Stimulated activated CD4-positive, alpha-beta T cell treated with anti-CD3 and anti-CD28 coated beads, Interleukin-4, amount 100 ng/mL, for 1 hour (primary cell): ENCODE data around the gene PLEKHG2.

Experiments used
- DNase-seq: peaks from one replicate; pipeline ENCODE4 v3.0.0-alpha.2; 2020

The PLEKHG2 gene

GRCh38 chr19:39405958-39406655 lies 6.4 kb upstream of the PLEKHG2 start:
- DNase-seq: peak; percentile 88

DNA sequence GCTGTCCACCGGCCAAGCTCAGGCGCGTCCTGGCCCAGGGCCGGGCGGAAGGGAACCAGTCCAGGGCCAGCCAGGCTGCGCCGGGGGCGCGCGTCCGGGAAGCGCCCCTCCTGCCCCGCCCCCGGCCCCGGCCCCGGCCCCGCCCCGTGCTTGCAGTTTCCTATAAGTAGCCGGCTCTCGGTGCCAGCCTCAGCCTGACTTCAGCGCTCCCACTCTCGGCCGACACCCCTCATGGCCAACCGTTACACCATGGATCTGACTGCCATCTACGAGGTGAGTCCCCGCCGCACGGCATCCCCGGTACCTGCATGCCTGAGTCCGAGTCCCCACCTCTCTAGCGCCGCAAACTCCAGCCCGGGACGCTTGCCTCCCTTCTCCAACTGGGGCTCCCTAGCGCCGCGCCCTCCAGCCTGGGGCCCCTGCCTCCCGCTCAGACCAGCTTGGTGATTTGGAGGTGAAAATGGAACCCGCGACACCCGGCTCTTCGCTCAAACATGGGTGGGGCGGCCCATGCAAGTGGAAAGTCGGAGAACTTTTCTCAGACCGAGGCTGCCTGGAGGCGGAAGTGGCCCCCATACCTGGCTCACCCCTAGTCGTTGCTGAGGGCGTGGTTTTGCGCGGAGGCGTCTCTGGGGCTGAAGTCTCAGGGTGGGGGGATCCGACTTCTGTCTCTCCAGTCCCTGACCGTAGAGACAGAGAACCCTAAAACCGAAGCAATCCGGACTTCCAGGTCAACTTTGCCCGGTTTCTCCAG lies 5.6 kb upstream of the PLEKHG2 start, which contains the start of gene ZFP36:
Gene ZFP36, plus strand, starts transcription at position 192 of the 754 bp plus-strand sequence. Its CDS starts 58 bp downstream, at position 250.
- peak; percentile 84 for DNase-seq

- DNase-seq: no peak
Observed at GRCh38 chr19:39407410-39407659, 5.1 kb upstream of the PLEKHG2 start.

GRCh38 chr19:39407660-39408391 lies 4.6 kb upstream of the PLEKHG2 start:
- peak; percentile 57 for DNase-seq

DNA sequence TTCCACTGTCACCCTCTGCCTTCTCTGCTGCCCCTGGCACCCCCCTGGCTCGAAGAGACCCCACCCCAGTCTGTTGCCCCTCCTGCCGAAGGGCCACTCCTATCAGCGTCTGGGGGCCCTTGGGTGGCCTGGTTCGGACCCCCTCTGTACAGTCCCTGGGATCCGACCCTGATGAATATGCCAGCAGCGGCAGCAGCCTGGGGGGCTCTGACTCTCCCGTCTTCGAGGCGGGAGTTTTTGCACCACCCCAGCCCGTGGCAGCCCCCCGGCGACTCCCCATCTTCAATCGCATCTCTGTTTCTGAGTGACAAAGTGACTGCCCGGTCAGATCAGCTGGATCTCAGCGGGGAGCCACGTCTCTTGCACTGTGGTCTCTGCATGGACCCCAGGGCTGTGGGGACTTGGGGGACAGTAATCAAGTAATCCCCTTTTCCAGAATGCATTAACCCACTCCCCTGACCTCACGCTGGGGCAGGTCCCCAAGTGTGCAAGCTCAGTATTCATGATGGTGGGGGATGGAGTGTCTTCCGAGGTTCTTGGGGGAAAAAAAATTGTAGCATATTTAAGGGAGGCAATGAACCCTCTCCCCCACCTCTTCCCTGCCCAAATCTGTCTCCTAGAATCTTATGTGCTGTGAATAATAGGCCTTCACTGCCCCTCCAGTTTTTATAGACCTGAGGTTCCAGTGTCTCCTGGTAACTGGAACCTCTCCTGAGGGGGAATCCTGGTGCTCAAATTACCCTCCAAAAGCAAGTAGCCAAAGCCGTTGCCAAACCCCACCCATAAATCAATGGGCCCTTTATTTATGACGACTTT lies 3.9 kb upstream of the PLEKHG2 start:
- no peak for DNase-seq

DNA sequence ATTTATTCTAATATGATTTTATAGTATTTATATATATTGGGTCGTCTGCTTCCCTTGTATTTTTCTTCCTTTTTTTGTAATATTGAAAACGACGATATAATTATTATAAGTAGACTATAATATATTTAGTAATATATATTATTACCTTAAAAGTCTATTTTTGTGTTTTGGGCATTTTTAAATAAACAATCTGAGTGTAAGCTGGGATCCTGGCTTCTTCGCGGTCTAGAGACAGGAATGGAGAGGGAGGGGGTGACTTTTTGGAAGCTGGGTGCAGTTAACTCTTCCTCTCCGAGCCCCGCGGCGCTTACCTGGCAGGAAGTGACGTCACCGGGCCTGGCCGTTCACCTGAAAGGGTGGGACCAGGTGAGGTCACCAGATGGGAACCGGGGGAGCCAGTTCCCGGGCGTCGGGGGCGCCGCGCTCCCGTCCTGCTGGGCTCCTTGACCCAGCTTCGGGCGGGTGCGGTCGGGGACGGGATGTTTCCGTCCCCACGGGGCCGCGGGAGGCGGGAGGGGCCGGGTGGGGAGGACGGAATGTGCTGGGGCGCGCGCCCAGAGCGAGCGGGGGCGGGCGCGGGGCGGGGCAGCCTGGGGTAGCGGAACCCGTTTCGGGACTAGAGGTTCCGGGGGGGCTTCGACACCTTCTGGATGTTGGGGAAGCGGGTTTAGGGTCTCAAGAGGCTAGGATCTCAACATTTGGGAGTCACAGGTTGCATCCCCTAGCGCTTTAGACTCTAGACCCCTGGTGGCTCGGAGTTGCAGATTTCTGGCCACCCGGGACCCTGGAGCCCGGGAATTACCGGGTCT lies 3.1 kb upstream of the PLEKHG2 start:
- DNase-seq: peak; percentile 76

GRCh38 chr19:39410017-39410830 lies 2.2 kb upstream of the PLEKHG2 start:
- DNase-seq: peak; percentile 64

GRCh38 chr19:39410831-39411080 lies 1.7 kb upstream of the PLEKHG2 start:
- no peak for DNase-seq

- no peak for DNase-seq
Observed at GRCh38 chr19:39411081-39411831, 1.2 kb upstream of the PLEKHG2 start.

DNA sequence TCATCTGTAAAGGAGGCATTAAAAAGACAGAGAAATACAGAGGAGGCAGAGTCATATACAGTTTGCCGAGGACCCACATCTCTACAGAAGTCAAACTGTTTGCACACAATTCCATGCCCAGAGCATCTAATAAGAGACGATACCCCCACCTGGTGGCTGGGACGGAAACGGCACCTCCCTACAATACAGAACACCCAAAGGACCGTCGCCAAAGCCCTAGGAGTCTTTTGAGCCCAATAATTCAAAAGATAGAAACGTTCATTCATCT lies 703 bp upstream of the PLEKHG2 start:
- DNase-seq: peak; percentile 89

GRCh38 chr19:39412867-39413271 lies 400 bp downstream of the PLEKHG2 start:
- DNase-seq: no peak

- DNase-seq: no peak
Observed at GRCh38 chr19:39413272-39413910, 922 bp downstream of the PLEKHG2 start.

DNA sequence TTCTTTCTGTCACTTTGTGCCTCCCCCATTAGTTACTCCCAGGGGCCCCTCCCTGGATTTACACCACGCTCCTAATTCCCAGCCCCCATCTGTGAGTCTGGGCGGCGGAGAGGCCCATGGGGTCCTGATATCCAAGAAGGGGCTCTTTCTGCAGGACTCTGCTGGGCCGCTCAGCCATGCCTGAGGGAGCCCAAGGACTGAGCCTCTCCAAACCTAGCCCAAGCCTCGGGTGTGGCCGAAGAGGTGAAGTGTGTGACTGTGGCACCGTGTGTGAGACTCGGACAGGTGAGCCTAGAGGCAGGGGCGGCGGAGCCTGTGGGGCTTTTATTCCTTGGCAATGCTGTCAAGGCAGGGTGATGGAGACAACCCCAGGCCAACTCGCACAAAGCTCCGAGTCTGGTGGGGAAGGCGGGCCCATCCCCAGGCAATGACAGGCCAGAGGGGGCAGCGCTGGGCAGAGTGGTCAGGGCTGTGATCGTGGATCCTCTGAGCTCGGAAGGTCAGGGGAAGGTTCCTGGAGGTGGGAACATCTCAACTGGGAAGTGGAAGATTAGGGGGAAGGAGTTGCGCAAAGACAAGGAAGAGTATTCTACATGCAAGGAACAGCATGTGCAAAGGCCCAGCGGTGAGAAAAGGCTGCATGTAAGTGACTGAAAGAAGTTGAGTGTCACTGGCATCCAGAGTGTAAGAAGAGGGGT lies 1.6 kb downstream of the PLEKHG2 start:
- DNase-seq: no peak

DNA sequence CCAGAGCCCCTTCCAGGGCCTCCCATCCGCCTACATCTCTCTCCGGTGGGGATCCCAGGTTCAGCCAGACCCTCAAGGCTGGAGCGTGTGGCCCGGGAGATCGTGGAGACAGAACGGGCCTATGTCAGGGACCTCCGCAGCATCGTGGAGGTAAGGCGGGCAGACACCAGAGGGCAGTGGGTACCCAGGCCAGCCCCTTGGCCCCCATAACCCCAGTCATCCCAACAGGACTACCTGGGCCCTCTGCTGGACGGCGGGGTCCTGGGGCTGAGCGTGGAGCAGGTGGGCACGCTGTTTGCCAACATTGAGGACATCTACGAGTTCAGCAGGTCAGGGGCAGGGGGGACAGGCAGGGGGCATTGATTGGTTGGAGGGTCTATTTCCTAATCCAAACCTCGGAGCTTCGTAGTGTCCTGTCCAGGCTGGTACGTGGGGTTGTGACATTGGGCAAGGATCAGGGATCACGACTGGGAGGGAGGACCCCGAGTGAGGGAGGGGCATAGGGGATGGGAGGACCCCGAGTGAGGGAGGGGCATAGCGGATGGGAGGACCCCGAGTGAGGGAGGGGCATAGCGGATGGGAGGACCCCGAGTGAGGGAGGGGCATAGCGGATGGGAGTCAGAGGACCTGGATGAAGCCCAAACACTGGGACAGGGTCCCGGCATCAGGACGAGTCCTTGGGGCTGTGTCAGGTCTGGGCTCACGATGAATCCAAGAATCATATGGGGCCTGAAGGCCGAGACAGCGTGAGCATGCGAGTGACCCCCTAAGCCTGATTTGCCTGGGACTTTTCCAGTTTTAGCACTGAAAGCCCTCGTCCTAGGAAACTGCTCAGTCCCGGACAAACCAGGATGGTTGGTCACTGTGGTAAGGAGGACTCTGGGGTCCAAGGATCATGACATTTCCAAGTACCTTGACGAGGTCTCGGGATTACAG lies 2.9 kb downstream of the PLEKHG2 start:
- no peak for DNase-seq

GRCh38 chr19:39416152-39417120 lies 4.0 kb downstream of the PLEKHG2 start:
- no peak for DNase-seq

GRCh38 chr19:39417463-39418181 lies 5.2 kb downstream of the PLEKHG2 start:
- no peak for DNase-seq

- no peak for DNase-seq
Observed at GRCh38 chr19:39419003-39419402, 6.5 kb downstream of the PLEKHG2 start.
